ENCODE data around the gene BICC1. TPM values are rescaled to one million over a fixed set of nuclear protein-coding genes. Genes with fewer than 3 reads are reported as not detected.

Gene BICC1
- polyA plus RNA-seq, 1 donor: 14.9 TPM

DNA sequence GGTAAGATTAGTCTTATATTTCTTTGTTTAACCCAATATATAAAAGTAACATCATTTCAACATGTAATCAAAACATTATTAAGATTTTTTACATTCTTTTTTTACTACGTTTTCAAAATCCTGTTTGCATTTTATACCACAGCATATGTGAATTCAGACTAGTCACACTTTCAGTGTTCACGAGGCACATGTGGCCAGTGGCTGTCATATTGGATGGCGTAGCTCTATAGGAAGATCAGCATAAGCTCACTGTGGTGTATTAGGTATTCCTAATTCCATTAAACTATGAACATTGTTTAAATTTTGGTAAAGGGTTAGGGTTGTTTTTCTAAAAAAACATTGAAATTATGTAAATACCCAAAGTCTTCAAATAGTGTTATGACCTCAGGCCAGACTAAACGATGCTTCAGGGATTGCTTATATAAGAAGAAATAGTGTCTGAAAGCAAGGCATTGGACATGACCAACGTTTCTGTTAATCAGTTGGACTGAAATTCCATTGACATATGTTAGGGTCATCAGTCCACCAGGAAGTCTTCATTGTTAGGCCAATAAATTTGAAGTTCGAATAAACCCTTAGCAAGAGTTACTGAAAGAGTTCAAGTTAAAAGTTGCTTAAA is 97.0 kb downstream of the BICC1 start:
- DNase-seq: no peak

DNA sequence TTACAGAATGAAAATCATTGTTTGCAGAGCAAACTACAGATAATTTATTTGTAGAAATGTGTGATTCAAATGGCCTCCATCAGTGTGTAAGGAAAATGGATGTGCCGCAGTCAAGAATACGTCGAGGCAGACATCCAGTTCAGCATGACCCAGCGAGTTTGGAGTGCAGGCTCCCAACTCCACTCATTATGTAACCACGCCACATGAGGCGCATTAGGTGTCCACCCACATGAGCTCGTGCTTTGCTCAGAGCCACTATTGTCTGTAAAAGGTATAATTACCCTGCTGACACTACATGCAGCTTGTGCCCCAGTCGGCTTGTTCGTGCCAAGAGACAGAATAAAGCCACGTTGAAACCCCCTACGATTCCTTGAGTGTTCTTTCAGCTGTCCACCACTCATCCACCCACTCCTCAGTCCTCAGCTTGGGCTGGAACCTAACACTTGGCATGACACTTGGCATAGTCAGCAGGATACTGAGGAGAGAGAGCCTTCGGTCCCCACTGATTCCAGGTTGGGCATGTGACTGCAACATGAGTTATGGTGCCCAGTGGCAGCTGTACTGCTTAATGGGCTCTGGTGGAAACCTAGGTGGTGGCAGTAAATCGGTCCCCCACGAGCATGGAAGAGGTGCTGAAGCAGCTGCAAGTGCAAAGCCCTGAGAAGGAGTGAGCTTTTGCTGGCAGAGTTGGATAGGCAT is 102.7 kb downstream of the BICC1 start:
- no peak for DNase-seq

DNA sequence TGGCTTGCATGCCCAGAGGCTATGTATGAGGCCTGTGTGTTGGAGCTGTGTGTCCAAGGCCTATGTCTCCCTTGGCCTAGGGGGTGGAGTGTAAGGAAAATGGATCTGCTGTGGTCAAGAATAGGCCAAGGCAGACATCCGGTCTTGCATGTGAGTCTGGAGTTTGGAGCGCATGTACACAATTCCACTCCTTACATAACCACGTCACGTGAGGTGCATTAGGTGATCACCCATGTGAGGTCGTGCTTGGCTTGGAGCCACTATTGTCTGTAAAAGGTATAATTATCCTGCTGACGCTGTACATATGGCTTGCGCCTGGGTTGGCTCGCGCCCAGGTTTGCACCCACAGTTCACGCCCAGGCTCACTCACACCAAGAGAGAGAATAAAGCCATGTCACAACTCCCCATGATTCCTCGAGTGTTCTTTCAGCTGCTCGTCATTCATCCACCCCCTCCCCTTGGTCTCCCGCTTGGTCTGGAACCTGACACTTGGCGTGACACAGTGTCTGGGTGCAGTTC is 105.5 kb downstream of the BICC1 start:
- DNase-seq: no peak

DNA sequence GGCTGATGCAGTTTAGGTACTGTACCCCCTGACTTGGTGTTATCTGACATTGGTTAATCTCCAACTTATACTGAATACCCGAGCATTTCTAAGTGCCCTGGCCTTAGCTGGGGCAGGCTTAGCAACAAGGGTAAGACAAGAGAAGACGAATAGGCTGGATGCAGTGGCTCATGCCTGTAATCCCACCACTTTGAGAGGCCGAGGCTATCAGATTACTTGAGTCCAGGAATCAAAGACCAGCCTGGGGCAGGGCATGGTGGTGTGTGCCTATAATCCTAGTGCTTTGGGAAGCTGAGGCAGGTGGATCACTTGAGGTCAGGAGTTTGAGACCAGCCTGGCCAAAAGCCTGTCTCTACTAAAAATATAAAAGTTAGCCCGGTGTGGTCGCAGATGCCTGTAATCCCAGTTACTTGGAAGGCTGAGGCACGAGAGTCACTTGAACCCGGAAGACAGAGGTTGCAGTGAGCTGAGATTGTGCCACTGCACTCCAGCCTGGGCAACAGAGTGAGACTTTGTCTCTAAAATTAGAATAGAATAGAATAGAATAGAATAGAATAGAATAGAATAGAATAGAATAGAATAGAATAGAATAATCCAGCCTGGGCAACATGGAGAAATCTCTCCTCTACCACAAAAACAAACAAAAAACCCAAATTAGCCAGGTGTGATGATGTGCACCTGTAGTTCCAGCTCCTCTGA is 108.9 kb downstream of the BICC1 start:
- DNase-seq: no peak

DNA sequence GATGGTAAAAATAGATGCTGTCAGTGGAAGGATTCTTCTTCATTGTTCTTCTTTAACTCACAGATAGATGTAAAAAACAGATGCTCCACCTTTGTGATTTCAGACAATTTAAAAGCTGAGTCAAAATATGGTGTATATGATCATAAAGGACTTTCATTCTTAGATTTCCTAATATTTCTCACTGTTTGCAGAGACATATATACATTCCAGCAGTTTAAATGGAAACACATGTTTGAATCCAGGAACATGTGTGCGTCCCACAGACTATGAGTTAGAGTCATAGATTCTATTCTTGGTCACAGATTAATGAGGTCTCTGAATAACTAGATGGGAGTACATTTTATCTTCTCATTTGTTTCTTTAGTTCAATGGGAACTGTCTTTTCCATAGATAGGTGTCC is 109.6 kb downstream of the BICC1 start:
- peak; percentile 60 for DNase-seq

DNA sequence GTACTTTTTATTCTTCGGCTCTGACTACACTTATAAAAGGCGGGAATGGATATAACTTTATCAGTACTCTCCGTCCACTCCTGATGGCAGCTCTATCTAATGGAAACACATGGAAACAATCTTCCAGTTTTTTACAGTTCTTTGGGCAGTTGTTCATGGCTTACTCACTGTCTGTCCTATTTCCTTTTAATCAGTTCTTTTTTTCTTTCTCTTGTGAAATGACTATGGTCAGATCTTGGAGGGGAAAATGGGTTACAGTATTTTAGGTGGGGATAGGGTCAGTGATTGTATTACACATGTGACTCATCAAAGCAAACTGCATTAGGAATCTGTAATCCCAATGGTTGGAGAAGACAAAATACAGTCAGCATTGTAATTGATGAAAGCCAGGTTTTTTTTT is 112.4 kb downstream of the BICC1 start:
- DNase-seq: peak; percentile 58

DNA sequence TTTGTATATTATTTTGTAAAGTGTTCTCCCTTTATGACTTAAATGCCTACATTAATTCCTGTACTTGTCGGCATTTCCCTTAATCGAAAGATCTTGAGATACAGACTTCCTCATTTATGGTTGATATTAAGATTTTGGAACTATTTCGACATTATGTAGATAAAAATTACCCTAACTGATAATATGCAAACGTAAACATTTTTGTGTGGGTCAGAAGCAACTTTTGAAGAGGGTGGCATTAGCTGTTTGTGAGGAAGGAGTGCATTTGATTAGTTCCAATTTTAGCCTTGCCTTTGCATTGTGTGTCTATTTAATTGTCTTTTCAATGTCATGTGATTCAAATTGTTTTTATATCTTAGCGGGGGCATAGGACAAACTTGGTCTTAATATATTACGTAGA is 114.7 kb downstream of the BICC1 start:
- no peak for DNase-seq

DNA sequence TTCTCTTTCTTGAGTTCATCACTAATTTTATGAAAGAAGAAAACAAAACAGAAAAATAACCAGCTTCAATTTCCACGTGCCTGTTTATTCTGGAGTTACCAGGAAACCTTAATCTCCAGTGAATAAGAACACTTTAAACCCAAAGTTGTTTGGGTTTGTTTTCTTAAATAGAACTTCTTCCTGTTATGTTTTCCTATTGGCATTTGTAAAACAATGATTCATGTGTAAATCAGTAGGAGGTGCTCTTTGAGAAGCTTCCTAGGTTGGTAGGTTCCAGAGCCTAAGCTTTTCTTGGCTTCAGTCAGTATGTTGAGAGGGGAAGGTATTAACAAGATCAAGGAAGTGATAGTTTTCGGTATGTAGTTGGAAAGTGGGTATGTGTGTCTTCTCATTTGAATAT is 119.0 kb downstream of the BICC1 start:
- no peak for DNase-seq

DNA sequence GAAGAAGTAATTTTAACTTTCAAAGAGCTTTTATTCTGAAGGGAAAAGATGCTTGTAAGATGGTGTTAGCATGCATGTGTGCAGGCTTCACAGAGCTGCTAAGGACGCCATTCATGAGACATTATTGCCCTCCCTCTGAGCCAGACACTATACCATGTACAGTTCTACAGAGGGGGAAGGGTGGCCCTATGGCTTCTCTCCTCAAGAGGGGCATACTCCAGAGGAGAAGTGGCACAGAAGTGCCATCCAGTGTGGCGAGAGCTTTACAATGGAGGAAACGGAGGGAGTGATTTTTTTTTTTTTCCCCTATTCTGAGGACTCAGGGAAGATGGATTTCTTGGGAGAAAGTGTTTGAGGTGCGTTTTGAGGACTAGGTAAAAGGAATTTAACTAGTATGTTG is 119.5 kb downstream of the BICC1 start:
- DNase-seq: no peak

DNA sequence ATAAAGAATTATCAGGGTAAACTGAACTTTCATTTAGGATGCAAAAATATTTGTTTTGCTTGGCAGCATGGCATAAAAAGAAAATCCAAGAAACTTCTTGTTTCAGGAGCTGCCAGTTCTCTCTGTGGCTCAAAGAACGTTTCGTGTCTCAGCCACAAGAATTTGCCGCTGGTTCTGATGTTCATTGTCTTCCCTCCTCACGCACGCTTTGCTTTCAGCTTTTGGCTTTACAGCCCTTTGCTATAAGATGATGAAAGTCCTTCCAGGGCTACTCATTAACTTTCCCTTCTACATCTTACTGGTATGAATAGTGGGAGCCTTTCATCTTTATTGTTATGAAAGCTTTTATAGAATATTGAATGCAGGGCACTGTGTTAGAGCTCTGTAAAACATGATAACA is 124.7 kb downstream of the BICC1 start:
- no peak for DNase-seq

DNA sequence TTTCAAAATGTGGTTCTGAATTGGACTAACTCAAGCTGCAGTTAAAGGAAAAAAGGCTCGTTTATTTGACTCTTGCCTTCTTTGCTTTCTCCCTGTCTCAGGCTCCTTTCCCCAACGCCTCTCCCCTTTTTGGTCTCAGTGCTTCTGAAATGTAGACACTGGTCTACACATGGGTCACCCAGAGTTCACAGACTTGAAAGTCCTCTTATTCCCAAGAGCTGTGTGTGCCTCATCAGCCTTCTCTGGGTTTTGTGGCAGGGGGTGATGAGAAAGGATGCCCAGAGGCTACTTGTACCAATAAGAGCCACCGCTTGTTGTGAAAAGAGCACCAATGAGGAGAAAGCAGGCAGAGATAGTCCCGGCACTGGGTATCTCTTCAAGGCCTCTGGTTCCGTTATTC is 125.7 kb downstream of the BICC1 start:
- no peak for DNase-seq

DNA sequence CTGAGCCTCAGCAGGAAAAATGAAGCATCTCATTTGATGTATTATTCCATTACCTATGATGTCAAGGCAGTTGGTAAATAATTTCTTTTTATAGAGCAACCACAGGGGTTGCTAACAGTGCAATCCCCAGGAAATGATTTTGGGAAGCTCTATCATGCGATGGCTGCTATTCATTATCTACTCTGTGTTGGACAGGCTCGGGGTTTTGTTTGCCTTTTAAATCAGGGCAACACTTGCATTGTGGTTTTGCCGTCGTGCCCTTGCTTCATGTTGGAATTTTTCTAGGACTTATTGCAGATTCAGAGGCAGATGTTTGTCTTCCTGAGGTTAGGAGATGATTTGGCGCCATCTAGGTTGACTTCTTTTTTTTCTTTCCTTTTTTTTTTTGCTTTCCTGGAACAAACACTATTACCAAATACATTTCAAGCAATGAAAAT is 128.4 kb downstream of the BICC1 start:
- no peak for DNase-seq

DNA sequence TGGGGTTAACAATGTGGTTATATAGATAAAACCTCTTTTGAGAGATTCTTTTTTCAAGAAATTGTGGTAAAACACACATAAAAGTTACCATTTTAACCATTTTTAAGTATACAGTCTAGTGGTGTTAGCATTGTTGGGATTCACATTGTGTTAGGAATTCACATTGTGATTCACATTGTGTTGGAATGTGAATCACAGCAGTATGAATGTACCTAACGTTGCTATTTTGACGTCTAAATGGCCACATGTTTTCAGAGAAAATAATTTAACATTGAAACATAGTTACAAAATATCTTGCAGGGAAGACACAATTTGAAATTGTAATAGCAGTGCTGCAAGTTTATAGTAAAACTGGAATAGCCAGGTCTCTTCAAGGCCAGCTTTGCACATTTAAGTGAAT is 129.0 kb downstream of the BICC1 start:
- DNase-seq: no peak

DNA sequence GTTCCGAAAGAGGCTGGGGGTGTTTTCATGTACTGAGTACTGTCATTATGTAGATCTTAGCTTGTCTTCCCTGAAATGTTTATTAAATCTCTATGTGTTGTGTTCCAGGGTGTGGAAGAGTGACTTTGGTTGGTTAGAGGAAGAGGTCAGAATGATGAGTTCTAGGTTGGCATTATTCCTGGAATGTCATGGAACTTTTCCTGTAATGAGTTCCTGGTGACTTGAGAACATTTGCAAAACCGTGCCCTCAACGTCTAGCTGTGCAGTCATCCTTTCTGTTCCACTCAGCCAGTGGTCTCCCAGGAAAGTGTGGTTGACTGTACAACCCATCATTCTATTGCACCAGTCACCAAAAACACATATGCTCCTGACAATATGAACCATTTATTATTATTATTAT is 129.6 kb downstream of the BICC1 start:
- DNase-seq: no peak

DNA sequence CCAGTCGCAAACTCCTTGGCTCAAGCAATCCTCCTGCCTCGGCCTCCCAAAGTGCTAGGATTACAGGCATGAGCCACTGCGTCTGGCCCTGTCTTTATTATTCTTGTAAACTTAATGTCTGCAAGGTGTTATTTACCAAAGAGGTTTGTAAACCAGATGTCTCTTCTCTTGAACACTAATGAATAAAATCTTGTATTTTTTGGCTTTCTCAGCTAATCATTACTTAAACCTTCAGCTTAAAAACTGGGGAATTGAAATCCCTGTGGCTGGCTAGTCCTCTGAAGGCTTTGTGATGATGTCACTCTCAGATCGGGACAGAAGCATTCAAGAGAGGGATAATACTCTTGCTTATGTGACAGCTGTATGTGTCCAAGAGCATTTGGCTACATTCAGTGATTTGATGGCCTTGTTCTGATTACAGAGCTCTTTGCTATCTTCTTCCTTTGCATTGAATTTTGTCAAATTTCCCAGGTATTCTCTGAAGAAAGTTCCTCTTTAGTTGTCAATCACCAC is 130.3 kb downstream of the BICC1 start:
- no peak for DNase-seq

DNA sequence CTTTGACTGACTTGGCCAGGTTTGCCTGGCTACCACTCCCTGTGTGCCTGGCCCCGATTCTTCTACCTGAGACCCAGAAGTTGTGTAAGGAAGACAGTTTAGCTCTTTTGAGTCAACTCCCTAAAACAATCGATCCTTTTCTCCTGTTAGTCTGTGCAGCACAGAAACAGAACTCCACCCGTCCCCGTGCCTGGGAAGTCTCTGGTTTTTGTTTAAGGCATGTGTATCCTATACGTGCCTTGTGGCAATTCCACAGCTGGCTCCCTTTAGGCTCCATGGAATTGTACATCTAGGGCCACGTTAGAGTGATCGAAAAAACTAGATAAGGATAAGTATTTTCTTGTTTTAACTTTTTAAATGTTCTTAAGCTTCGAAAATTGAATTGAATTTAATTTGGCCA is 131.6 kb downstream of the BICC1 start:
- DNase-seq: no peak

DNA sequence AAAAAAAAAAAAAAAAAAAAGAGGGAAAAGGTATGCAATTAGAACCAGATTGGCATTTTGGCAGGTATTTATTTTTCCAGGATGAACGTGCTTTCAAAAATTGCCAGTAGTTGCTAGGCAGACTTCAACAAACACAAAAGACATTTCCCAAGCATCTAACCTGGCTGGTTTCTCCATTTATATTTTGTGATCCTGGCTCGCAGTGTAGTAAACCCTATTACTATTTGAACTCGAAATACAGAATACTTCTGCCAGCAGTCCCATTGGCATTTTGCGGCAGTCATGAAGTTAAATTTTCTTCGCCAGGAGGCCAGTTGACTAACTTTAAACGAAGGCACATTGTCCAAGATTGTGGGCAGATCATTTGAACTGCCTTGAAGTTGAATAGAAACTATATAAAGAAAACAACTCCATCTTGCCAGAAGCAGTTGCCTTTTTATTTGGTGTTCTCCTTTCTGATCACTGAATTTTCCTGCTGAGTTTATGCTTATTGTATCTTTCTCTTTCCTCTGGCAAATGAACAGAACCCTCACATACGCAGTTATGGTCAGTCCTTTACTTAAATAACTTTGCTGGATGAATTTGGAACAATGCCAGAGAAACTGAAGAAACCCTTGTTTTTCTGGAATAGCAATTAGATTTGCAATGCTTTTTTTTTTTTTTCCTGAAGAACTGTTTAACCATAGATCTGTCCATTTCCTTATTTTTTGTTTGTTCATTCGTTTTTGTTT is 132.9 kb downstream of the BICC1 start:
- DNase-seq: peak; percentile 71

DNA sequence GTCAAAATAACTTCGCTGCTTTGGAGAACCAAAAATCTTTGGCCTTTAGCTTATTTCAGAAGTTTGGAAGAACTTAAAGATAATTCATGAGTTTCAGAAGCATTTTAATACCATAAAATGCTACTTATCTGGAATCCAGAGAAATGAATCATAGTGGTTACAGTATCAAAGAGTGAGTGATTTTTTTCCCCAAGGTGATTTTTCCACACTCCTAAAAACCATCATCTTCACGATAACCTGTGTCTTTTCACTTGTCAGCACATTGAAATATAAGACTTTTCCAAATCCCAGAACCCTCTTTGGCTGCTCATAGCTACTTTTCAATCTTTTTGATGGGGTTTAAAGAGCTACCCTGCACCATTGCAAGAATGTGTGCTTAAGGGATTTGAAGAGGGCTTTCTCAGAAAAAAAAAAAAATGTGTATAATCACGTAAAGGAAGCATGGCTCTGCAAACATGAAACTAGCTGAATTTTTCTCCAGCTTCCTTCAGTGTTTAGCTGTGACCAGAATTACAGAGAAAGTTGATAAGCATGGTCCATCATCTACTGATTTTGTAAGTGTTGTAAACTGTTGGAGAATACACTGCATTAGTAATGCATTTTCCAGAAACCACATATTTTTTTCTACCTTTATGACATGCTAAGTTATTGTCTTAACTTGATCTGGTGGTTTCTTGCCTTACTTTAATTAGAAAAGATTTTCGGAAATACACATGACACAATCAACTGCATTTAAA is 134.9 kb downstream of the BICC1 start:
- DNase-seq: no peak

DNA sequence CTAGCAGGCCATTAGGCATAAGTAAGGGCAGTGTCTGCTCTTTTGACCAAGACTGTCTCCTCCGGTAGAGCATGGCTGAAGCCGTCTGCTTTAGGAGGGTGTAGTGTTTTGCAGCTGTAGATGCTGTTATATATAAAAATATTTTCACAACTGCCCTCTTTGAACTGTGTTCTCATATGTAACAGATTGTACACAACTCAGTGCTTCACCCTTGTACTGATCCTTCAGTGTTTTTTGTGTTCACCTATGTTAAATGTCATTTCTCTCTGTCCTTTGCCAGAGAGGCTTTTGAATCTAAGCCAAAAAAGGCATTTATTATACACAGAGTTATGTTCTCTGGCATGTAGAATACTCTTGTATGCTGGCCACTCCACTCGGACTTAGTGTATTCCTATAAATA is 135.5 kb downstream of the BICC1 start:
- DNase-seq: no peak

DNA sequence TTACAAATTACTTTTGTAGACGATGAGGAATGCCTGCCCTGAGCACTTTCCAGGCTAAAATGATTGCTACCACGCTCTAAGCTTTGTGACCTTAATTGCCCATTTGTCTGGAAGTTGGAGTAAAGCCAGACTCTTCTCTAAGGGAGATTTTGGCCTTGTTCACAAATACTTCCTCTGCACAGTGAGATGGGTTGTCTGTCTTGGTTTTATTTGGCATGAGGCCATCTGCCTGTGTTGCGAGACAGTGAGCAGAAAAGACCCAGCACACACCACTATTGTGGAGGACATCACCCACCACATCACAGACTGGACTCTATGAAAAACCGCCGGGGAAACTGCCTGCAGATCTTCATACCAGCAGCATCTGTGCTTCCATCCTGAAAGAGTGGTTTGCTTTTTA is 138.4 kb downstream of the BICC1 start:
- no peak for DNase-seq

DNA sequence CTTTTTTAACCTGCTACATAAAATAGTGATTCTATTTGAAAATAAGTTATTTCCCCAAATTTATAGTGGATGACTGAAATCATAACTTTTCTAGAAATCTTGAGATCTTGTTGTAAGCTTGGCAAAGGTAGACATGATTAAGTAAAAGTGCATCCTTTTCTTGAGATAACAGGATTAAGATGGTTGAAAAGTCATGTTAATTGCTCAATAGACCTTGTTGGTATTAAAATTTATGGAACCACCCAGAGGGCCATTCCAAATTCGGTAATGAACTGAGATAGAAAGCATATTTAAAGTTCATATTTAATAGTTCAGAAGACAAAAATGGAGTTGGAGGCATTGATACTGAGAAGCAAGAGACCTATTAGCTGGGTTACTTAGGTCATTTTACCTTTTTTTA is 139.1 kb downstream of the BICC1 start:
- DNase-seq: no peak

DNA sequence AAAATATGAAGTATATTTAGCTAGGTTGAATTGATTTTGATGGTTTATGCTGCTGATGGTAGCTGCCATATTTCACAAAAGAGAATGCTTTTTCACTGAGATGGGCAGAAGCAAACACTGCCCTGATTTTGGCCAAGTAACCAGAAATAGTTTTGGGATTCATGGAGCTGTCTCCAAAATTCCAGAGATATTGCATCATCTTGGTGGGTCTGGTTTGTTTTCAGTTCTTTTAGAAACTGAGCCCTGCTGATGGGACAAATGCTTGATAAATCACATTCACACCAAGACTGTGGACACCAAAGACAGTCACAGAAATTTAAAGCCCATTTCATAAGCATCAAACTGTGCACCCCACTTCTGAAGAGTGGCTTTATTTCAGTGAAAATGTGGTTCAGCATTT is 140.5 kb downstream of the BICC1 start:
- no peak for DNase-seq

All from hindlimb muscle (tissue), 1 donor.